ENCODE results near the gene SLC35E3. TPM values are rescaled to one million over a fixed set of nuclear protein-coding genes. Genes with fewer than 3 reads are reported as not detected.

SLC35E3 gene
- total RNA-seq, result 10 to 100 TPM; 11.2 to 12.8 TPM
- 10 to 100 TPM; 10.9 to 12.0 (median 12.0) TPM for polyA plus RNA-seq
- 7.1 to 33.1 (median 23.0) reads per million in 6 experiments for total RNA-seq

GRCh38 chr12:68745904-68746571, at the start of gene SLC35E3:
Gene SLC35E3 (plus strand): TSS chr12:68746176. CDS start chr12:68746378, 202 bp downstream.
- POLR2A ChIA-PET, result interaction anchor here (0.9 to 3.0 kb wide), 10 partner anchors 11 to 136 kb away, joined by 3 to 57 read pairs (median 4); partner anchors contain the start of genes MDM2, NUP107 and RAP1B
- H3K4me1 Mint-ChIP-seq, result peaks cover 25 to 56% (median 47%) of the 10 kb centered on the region in 4 donors
- no peaks in the 10 kb centered on the region for H3K9me3 Mint-ChIP-seq

GRCh38 chr12:68699486-68699885, 46.5 kb upstream of the SLC35E3 start:
- H3K4me3 Mint-ChIP-seq, result no peak overlapping the region
- ATAC-seq (no peak), DNase-seq (no peak)
- H3K9me3 Mint-ChIP-seq, result no peaks in the 10 kb centered on the region
- H3K27me3 Mint-ChIP-seq, result no peaks in the 10 kb centered on the region
- POLR2A ChIA-PET, result no interaction called here
- H3K36me3 Mint-ChIP-seq, result peaks cover 6 to 80% (median 30%) of the 10 kb centered on the region in 3 donors
- peak overlapping the region in 3 of 10 donors; percentile 15 to 56 (median 27) for H3K27ac Mint-ChIP-seq
- peaks cover 0 to 2% (median 0%) of the 10 kb centered on the region in 4 donors for H3K4me1 Mint-ChIP-seq

More at GRCh38 chr12:68745904-68746571, at the start of gene SLC35E3:
- ATAC-seq, result peak; percentile 98 to 99
- DNase-seq, result peak; percentile 83 to 94 (median 88)
- H3K27ac Mint-ChIP-seq, result peak within 1 kb of the TSS; percentile 68 to 98 (median 96)
- no peaks in the 10 kb centered on the region for H3K27me3 Mint-ChIP-seq
- H3K36me3 Mint-ChIP-seq, result peaks cover 0 to 18% (median 0%) of the 10 kb centered on the region in 3 donors
- peak within 1 kb of the TSS; percentile 95 to 98 (median 98) for H3K4me3 Mint-ChIP-seq

GRCh38 chr12:68727776-68728175, 18.2 kb upstream of the SLC35E3 start:
- no peak for ATAC-seq
- H3K27ac Mint-ChIP-seq, result peak overlapping the region in 1 of 10 donors; percentile 41
- no peaks in the 10 kb centered on the region for H3K4me1 Mint-ChIP-seq
- POLR2A ChIA-PET, result no interaction called here
- no peak overlapping the region for H3K4me3 Mint-ChIP-seq
- peaks cover 0 to 73% (median 20%) of the 10 kb centered on the region in 3 donors for H3K36me3 Mint-ChIP-seq
- no peaks in the 10 kb centered on the region for H3K27me3 Mint-ChIP-seq
- DNase-seq, result no peak
- H3K9me3 Mint-ChIP-seq, result no peaks in the 10 kb centered on the region

DNA sequence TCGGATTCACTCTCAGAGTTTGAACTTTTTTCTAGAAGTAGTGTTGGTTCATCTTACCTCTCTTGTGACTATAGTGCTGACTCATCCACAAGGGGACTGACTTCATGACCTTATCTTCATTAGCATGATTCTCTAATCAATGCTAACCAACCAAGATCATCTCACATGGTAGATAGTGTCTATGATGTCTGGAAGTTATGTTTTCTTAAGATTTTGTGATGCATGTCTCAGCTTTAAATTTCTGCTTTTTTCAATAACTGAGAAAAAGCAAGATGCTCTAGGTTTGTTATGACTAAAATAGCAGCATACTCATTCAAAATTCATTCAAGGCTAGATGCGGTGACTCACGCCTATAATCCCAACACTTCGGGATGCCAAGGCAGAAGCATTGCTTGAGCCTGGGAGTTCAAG, 12.3 kb upstream of the SLC35E3 start:
- POLR2A ChIA-PET, result no interaction called here

DNA sequence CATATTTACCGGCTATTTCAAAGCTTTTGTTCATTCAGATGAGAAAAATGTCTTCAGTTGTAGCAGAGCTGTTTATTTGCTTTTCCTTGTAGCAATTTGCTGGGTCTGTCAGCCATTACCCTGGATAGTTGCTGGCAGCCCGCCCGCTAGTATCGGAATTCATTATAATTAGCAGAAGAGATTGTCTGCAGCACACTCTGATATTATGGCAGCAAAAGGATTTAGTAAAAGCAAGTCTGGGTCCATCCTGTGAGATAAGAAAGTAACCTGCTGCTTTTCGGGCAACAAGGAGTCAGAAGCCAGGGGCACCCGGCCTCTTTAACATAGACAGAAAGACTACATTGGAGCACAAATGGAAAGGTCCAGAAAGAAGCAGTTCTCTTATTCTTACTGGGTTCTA, 6.1 kb upstream of the SLC35E3 start:
- peaks cover 0 to 50% (median 8%) of the 10 kb centered on the region in 3 donors for H3K36me3 Mint-ChIP-seq
- H3K9me3 Mint-ChIP-seq, result no peaks in the 10 kb centered on the region
- POLR2A ChIA-PET, result interaction anchor here (0.5 to 1.4 kb wide), 2 partner anchors 68 to 331 kb away, joined by 3 read pairs; no protein-coding TSS in a partner anchor
- no peaks in the 10 kb centered on the region for H3K27me3 Mint-ChIP-seq
- no peak for DNase-seq
- peaks cover 0 to 10% (median 5%) of the 10 kb centered on the region in 4 donors for H3K4me1 Mint-ChIP-seq
- no peak for ATAC-seq
- H3K27ac Mint-ChIP-seq, result peak overlapping the region in 2 of 10 donors; percentile 8 to 26
- H3K4me3 Mint-ChIP-seq, result no peak overlapping the region

More for the DNA sequence above, 12.3 kb upstream of the SLC35E3 start:
- no peak for ATAC-seq
- Mint-ChIP-seq H3K4me1 (no peaks in the 10 kb centered on the region), H3K36me3 (peaks cover 0 to 75% (median 18%) of the 10 kb centered on the region in 3 donors), H3K4me3 (no peak overlapping the region), H3K27me3 (no peaks in the 10 kb centered on the region), H3K27ac (no peak overlapping the region), H3K9me3 (no peaks in the 10 kb centered on the region)
- no peak for DNase-seq

DNA sequence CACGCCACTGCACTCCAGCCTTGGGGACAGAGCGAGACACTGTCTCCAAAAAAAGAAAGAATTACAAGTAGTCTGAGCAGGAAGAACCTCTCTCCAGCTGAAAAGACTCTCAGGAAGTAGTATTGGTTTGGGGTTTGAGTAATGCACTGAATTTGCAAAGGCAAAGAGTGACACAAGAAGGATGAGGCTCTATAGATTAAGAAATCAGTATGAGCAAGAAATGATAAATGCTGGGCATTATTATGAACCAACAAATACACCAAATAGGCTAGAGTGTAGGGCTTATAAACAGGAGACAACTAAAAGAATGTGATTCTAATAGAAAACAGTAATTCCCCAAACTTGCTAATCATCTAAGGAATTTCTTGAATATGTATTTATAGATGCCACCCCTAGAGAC, 2.6 kb upstream of the SLC35E3 start:
- POLR2A ChIA-PET, result interaction anchor here (1.0 kb wide), 1 partner anchor 64 kb away, joined by 3 read pairs; the partner anchor contains the start of gene MDM2
- H3K4me3 Mint-ChIP-seq, result no peak overlapping the region
- H3K36me3 Mint-ChIP-seq, result peaks cover 0 to 27% (median 2%) of the 10 kb centered on the region in 3 donors
- H3K27me3 Mint-ChIP-seq, result no peaks in the 10 kb centered on the region
- peaks cover 14 to 38% (median 27%) of the 10 kb centered on the region in 4 donors for H3K4me1 Mint-ChIP-seq
- ATAC-seq (no peak), DNase-seq (no peak)
- peak overlapping the region in 7 of 10 donors; percentile 0 to 89 (median 24) for H3K27ac Mint-ChIP-seq
- H3K9me3 Mint-ChIP-seq, result no peaks in the 10 kb centered on the region

DNA sequence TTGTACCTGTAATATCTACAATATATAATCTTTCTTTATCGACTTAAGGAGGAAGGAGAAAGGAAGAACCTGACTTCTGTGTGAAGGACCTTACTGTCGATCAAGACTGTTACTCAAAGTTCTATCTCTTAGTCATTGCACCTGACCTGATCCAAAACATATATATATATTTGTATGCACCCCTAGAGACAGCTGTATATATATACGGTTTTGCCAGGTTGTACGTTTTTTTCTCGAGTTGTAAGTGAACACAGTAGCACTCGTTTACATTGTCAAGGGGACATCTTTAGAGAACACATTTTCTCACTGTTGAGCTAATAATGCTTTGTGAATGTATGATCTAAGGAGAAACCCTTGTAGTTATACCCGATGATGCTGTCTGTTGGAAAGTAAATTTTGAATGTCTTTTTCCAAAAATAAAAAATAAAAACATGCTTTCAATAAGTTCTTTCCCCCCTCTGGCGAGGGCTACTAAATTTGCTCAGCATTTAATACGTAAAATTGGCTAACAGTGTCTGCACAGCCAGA, 536 bp upstream of the SLC35E3 start:
- Mint-ChIP-seq H3K27ac (peak overlapping the region; percentile 68 to 98 (median 96)), H3K4me3 (peak overlapping the region; percentile 95 to 98 (median 98)), H3K4me1 (peaks cover 25 to 54% (median 46%) of the 10 kb centered on the region in 4 donors), H3K9me3 (no peaks in the 10 kb centered on the region), H3K36me3 (peaks cover 0 to 17% (median 0%) of the 10 kb centered on the region in 3 donors), H3K27me3 (no peaks in the 10 kb centered on the region)
- DNase-seq, result peak in 1 of 10 donors; percentile 2
- POLR2A ChIA-PET, result interaction anchor here (0.8 to 3.0 kb wide), 8 partner anchors 19 to 135 kb away, joined by 3 to 57 read pairs (median 3); partner anchors contain the start of genes MDM2, NUP107 and RAP1B
- peak; percentile 4 to 10 for ATAC-seq

DNA sequence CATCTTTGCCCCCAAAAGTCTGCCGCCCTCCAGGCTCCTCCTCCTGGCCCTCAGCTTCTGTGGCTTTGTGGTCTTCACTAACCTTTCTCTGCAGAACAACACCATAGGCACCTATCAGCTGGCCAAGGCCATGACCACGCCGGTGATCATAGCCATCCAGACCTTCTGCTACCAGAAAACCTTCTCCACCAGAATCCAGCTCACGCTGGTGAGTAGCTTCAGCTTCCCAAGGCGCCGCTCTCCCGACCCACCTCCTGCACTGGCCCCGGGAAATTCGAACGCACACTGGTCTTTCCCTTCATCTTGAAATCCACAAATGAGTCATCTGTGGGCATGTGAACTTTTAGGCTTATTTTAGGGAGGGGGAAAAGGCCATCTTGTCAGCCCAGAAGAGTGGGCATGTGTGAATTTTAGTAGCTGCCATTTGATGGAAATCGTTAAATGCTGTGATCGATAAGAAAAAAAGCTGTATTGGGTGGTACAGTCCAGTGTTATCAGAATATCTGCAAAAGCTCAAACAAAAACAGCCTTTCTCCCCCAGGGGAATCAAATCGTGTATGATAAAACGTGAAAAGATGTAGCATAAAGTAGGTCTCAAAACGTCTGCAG, 700 bp downstream of the SLC35E3 start:
- DNase-seq (peak in 6 of 10 donors; percentile 1 to 27 (median 12)), ATAC-seq (peak; percentile 1 to 19)
- Mint-ChIP-seq H3K4me1 (peaks cover 27 to 56% (median 47%) of the 10 kb centered on the region in 4 donors), H3K36me3 (peaks cover 0 to 13% (median 3%) of the 10 kb centered on the region in 3 donors), H3K27me3 (no peaks in the 10 kb centered on the region), H3K9me3 (no peaks in the 10 kb centered on the region), H3K27ac (peak overlapping the region; percentile 68 to 98 (median 96)), H3K4me3 (peak overlapping the region; percentile 95 to 98 (median 98))
- POLR2A ChIA-PET, result interaction anchor here (0.7 to 3.0 kb wide), 12 partner anchors 11 to 632 kb away, joined by 3 to 57 read pairs (median 4); partner anchors contain the start of genes MDM2, NUP107 and RAP1B

GRCh38 chr12:68749443-68749842, 3.5 kb downstream of the SLC35E3 start:
- Mint-ChIP-seq H3K4me1 (peaks cover 24 to 48% (median 43%) of the 10 kb centered on the region in 4 donors), H3K27me3 (no peaks in the 10 kb centered on the region), H3K27ac (peak overlapping the region in 8 of 10 donors; percentile 1 to 77 (median 38)), H3K9me3 (no peaks in the 10 kb centered on the region), H3K4me3 (no peak overlapping the region), H3K36me3 (peaks cover 0 to 29% (median 14%) of the 10 kb centered on the region in 3 donors)
- POLR2A ChIA-PET, result no interaction called here
- ATAC-seq (no peak), DNase-seq (no peak)

DNA sequence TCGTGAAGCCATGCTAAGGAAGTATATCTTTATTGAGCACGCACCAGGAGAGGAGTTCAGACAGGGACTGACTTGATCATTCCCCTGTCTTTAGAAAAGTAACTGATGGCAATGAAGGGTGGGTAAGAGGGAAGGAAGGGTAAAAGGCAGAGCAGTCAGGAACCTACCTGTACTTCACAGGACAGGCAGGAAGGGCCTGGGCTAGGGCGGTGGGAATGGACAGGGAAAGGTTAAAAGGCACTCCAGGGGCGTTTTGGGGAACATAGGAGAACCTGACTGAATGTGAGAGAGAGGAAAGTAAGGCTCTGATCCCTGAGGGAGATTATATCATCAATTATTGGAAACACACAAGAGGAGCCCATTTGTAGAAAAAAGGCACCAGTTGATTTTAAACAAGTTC, 3.9 kb downstream of the SLC35E3 start:
- Mint-ChIP-seq H3K27ac (peak overlapping the region; percentile 1 to 77 (median 37)), H3K9me3 (no peaks in the 10 kb centered on the region), H3K36me3 (peaks cover 0 to 33% (median 18%) of the 10 kb centered on the region in 3 donors), H3K27me3 (no peaks in the 10 kb centered on the region), H3K4me3 (no peak overlapping the region), H3K4me1 (peaks cover 24 to 48% (median 43%) of the 10 kb centered on the region in 4 donors)
- no peak for ATAC-seq
- no peak for DNase-seq
- POLR2A ChIA-PET, result no interaction called here

GRCh38 chr12:68750506-68750905, 4.5 kb downstream of the SLC35E3 start:
- ATAC-seq (no peak), DNase-seq (no peak)
- Mint-ChIP-seq H3K9me3 (no peaks in the 10 kb centered on the region), H3K4me1 (peaks cover 24 to 42% (median 41%) of the 10 kb centered on the region in 4 donors), H3K36me3 (peaks cover 0 to 38% (median 23%) of the 10 kb centered on the region in 3 donors), H3K4me3 (no peak overlapping the region), H3K27me3 (no peaks in the 10 kb centered on the region), H3K27ac (peak overlapping the region in 6 of 10 donors; percentile 1 to 77 (median 56))
- POLR2A ChIA-PET, result no interaction called here

- no peak for ATAC-seq
- Mint-ChIP-seq H3K27ac (peak overlapping the region in 1 of 10 donors; percentile 47), H3K27me3 (no peaks in the 10 kb centered on the region), H3K36me3 (peaks cover 0 to 73% (median 48%) of the 10 kb centered on the region in 3 donors), H3K4me3 (no peak overlapping the region), H3K4me1 (peaks cover 0 to 2% (median 1%) of the 10 kb centered on the region in 4 donors), H3K9me3 (no peaks in the 10 kb centered on the region)
- POLR2A ChIA-PET, result no interaction called here
- DNase-seq, result no peak
Measured at GRCh38 chr12:68755536-68756243, 9.7 kb downstream of the SLC35E3 start.
